ENCODE results near the gene PRSS22.

The PRSS22 gene

GRCh38 chr16:2829501-2830354 is 28.2 kb downstream of the PRSS22 start, which contains the start of gene ZG16B:
Gene ZG16B (plus strand): TSS chr16:2830303. CDS start chr16:2830442, 139 bp downstream.
- DNase-seq (ENCODE audit: low read depth), result no peak

DNA sequence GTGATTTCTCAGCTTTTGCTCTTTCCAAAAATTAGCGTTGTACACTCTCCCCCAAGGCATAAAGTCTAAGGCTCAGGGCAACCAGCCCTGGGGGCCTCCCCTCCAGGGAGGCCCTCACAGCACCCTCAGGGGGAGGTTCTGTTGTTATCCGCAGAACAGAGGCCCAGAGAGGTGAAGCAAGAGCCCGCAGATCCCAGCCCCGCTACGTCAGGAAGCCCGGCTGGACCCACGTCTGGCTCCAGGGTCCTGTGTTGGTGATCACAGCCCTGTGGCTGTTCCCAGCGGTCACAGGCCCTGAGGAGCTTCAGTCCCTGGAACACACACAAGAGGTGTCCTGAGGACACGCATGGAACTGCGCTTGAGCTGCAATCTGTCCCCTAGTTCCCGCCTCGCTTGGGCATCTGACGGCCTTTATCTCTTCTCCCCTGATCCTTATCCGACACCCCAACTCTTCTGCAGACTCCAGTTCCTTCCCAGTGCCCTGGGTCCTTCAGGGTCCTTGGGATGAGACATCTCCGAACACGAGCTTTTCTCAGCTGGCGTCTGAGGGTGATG is 29.0 kb downstream of the PRSS22 start:
- DNase-seq (ENCODE audit: low read depth), result no peak

DNA sequence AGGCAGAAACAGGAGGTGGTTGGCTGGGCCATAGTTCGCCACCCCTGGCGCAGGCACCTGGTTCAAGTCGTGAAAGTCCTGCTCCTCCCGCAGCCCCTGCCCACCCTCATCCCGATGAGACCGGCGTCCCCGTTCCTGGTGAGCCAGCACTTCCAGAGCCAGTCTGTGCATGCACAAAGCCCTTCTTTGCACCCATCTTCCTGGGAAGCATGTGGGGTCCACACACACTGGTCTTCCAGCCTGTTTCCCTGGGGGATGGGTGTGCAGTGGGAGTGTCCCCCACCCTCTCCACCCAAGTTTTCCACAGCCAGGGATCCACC is 29.5 kb downstream of the PRSS22 start:
- DNase-seq (ENCODE audit: low read depth), result no peak

- no peak for DNase-seq (ENCODE audit: low read depth)
Measured at GRCh38 chr16:2827831-2828520, 30.0 kb downstream of the PRSS22 start.

DNA sequence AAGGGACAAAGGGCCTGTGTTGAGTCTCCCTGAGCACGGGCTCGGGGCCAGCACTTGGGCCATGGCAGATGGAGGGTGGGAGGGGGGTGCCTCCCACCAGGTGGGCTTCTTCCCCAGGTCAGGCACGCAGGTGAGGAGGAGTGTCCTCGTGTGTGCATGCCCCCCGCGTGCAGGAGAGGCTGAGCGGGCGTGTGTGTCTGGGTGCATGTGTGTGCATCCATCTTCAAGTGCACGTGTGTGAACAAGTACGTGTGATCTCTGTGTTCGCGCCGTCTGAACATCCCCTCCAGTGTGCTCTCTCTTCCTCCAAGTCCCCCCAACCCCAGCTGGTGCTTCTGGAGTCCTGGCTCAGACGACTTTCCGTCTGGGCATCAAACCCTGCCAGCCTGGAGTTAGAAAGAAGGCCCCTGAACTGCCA is 30.6 kb downstream of the PRSS22 start:
- DNase-seq (ENCODE audit: low read depth), result no peak

- DNase-seq (ENCODE audit: low read depth), result no peak
Measured at GRCh38 chr16:2826591-2827373, 31.2 kb downstream of the PRSS22 start.

- no peak for DNase-seq (ENCODE audit: low read depth)
Measured at GRCh38 chr16:2825906-2826305, 32.1 kb downstream of the PRSS22 start.

GRCh38 chr16:2825049-2825742 is 32.8 kb downstream of the PRSS22 start:
- DNase-seq (ENCODE audit: low read depth), result no peak

GRCh38 chr16:2824626-2825025 is 33.3 kb downstream of the PRSS22 start:
- no peak for DNase-seq (ENCODE audit: low read depth)

DNA sequence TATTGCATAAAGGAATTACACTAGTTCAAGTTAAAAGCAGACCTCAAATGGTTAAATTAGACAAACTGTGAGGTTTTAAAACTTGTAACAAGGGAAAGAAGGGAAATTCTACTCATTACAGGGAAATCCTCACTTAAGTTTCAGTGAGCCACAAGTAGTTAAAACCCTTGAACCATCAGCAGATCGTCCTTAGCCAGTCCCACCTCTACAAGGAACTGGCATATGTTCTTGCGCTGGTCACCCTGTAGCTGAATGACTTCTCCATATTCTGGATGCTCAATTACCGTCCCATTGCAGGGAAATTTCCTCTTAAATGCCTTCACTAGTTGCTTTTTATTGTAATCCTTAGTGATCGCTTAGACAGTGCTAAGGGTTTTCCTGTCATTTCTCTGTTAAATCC is 35.5 kb downstream of the PRSS22 start:
- DNase-seq (ENCODE audit: low read depth), result no peak

GRCh38 chr16:2822158-2822495 is 35.8 kb downstream of the PRSS22 start:
- DNase-seq (ENCODE audit: low read depth), result no peak

DNA sequence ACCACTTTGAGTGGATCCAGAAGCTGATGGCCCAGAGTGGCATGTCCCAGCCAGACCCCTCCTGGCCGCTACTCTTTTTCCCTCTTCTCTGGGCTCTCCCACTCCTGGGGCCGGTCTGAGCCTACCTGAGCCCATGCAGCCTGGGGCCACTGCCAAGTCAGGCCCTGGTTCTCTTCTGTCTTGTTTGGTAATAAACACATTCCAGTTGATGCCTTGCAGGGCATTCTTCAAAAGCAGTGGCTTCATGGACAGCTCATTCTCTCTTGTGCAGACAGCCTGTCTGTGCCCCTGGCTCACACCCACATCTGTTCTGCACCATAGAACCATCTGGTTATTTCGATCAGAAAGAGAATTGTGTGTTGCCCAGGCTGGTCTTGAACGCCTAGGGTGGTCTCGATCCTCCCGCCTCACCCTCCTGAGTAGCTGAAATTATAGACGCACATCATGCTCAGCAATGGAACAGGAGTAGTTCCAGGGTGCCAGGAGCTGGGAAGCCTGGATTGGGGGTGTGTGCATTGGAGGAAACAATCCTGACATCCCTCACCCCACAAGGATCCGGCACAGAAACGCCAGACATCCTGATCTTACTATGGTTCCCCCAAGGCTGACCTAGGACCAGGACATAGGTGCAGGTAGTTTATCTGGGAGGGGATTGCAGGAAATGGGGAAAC is 36.3 kb downstream of the PRSS22 start:
- DNase-seq (ENCODE audit: low read depth), result no peak

- no peak for DNase-seq (ENCODE audit: low read depth)
Measured at GRCh38 chr16:2820836-2821486, 37.0 kb downstream of the PRSS22 start.

- no peak for DNase-seq (ENCODE audit: low read depth)
Measured at GRCh38 chr16:2819939-2820835, 37.8 kb downstream of the PRSS22 start.

GRCh38 chr16:2819179-2819938 is 38.6 kb downstream of the PRSS22 start:
- DNase-seq (ENCODE audit: low read depth), result no peak

DNA sequence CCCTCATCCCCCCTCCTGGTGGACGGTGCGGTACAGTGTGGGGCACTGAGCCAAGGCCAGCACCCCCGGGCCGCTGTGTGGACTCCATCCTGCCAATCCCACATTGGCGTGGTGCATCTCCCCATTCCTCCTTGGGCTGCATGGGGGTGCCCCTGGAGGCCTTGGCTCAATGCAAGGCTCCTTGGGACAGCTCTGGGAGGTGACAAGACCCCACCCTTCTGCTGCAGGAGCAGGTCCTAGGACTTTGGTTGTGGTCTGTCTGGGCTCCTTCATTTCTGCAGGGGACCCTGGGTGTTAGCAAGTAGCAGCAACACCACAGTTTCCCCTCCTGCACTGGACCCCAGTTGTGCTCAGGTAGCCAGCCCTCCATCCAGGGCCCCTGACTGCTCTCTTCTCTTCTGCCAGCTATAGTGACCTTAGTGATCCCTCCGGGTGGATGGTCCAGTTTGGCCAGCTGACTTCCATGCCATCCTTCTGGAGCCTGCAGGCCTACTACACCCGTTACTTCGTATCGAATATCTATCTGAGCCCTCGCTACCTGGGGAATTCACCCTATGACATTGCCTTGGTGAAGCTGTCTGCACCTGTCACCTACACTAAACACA is 39.6 kb downstream of the PRSS22 start:
- no peak for DNase-seq (ENCODE audit: low read depth)

- no peak for DNase-seq (ENCODE audit: low read depth)
Measured at GRCh38 chr16:2817340-2818271, 40.4 kb downstream of the PRSS22 start.
